Vagina (tissue), 2 donors: Measurements from ENCODE around the gene MBD3.

Source experiments
- CTCF ChIP-seq, 3 experiments: fragments of 450-650 bp in 2 of 3; fragments of 200-600 bp in 1 of 3; sonication (generic) in 1 of 3; IDR thresholded peaks; one replicate each; pipeline ENCODE4 v1.5.1; 2017 to 2019; ENCODE audit warnings: antibody characterized with exemption in 3 of 3, mild to moderate bottlenecking in 2 of 3, moderate library complexity in 2 of 3
- POLR2A ChIP-seq, 2 donors: fragments of 450-650 bp; IDR thresholded peaks; one replicate each; pipeline ENCODE4 v1.6.1; 2017; ENCODE audit warnings: antibody characterized with exemption in 2 of 2, mild to moderate bottlenecking in 2 of 2, moderate library complexity in 2 of 2

- TF ChIP-seq CTCF (IDR thresholded peaks at IDR 0.05) = no peak
- no peak for TF ChIP-seq POLR2A (IDR thresholded peaks at IDR 0.05)
Observed at GRCh38 chr19:1626417-1627010, 33.8 kb upstream of the MBD3 start.
